ENCODE results near the gene MYMK. TPM values are rescaled to one million over a fixed set of nuclear protein-coding genes. Genes with fewer than 3 reads are reported as not detected.
A peak's percentile ranks its signal among the peaks of the same experiment; 100 is the strongest.

Gene MYMK
- total and polyA plus RNA-seq, 2 of the 4 experiments (the other 2 are of a cell fraction): not detected

- dilution Hi-C loops (cut with HindIII; ENCODE audit: low sequenced_read_pairs, unreplicated experiment) (no loop called here), intact Hi-C loops (cut with micrococcal nuclease) (no loop called here), in situ Hi-C loops (cut with MboI; ENCODE audit: low sequenced_read_pairs) (loop anchor here (10.0 kb wide), 2 partner anchors 200 to 460 kb away; partner anchors contain the start of genes SARDH and VAV2)
- no peak for TF ChIP-seq CTCF (conservative IDR thresholded peaks at IDR 0.05; ENCODE audit: low read depth, low read length)
- no peak for TF ChIP-seq POLR2A (IDR thresholded peaks at IDR 0.05; ENCODE audit: low read depth, low read length)
- peak; percentile 45 for TF ChIP-seq BHLHE40 (IDR thresholded peaks at IDR 0.05; ENCODE audit: low read depth, low read length)
- TF ChIP-seq MAZ (IDR thresholded peaks at IDR 0.05; ENCODE audit: borderline replicate concordance, low read depth, low read length): peak; percentile 73; the same call in 1 of the 2 replicates
- no peak for TF ChIP-seq CHD1 (IDR thresholded peaks at IDR 0.05; ENCODE audit: low read depth, low read length)
- TF ChIP-seq USF2 (IDR thresholded peaks at IDR 0.05; ENCODE audit: low read depth, low read length): no peak
- no peak for TF ChIP-seq SMC3 (IDR thresholded peaks at IDR 0.05; ENCODE audit: low read depth, low read length)
- TF ChIP-seq CEBPB (IDR thresholded peaks at IDR 0.05; ENCODE audit: low read depth, low read length): no peak
- no peak within 1 kb of the TSS for H4K5ac ChIP-seq (ENCODE audit: low read depth, low read length)
- H4K20me1 ChIP-seq (ENCODE audit: insufficient read depth, low read length): peaks cover 5% of the 10 kb centered on the region; the same call in 1 of the 2 replicates
- no TSS peak for BruUV-seq (replicated peaks)
- no peak within 1 kb of the TSS for H4K91ac ChIP-seq (ENCODE audit: insufficient read depth, low read depth, low read length)
- no peak within 1 kb of the TSS for H3K27ac ChIP-seq (ENCODE audit: insufficient read depth, low read length)
- peaks cover 1% of the 10 kb centered on the region; the same call in 1 of the 2 replicates for H3K4me1 ChIP-seq (ENCODE audit: control insufficient read depth, insufficient read depth, low read length)
- H2AK9ac ChIP-seq (replicated peaks; ENCODE audit: low read depth, low read length, poor library complexity): peak within 1 kb of the TSS; percentile 79
- no peak within 1 kb of the TSS for H3K9ac ChIP-seq (ENCODE audit: low read depth, low read length)
- H2AK5ac ChIP-seq (ENCODE audit: low read depth, low read length): no peak within 1 kb of the TSS
- no peak within 1 kb of the TSS for H2BK20ac ChIP-seq (ENCODE audit: low read depth, low read length)
- CTCF ChIA-PET: interaction anchor here (1.1 kb wide), 1 partner anchor 460 kb away, joined by 3 read pairs; no protein-coding TSS in a partner anchor
- peak within 1 kb of the TSS; percentile 57 for H2AFZ ChIP-seq (replicated peaks; ENCODE audit: low read length, poor library complexity)
- no peak within 1 kb of the TSS for H4K8ac ChIP-seq (ENCODE audit: low read depth in 2 of 2, low read length in 2 of 2)
- no peak within 1 kb of the TSS for H2BK120ac ChIP-seq (ENCODE audit: low read depth, low read length)
- H3K4me3 ChIP-seq (ENCODE audit: insufficient read depth, low read depth, low read length): no peak within 1 kb of the TSS
- no peaks in the 10 kb centered on the region for H3K36me3 ChIP-seq (ENCODE audit: control insufficient read depth, insufficient read depth, low read length)
- H3K79me1 ChIP-seq (ENCODE audit: low read depth in 1 of 2, low read length in 2 of 2): no peaks in the 10 kb centered on the region
- peaks cover 58% of the 10 kb centered on the region for H3K27me3 ChIP-seq (ENCODE audit: control insufficient read depth, insufficient read depth, low read length)
- ATAC-seq (ENCODE audit: low read depth) (peak; percentile 88), DNase-seq (peak; percentile 56)
- H3K9me3 ChIP-seq (ENCODE audit: control insufficient read depth, insufficient read depth, low read length): no peaks in the 10 kb centered on the region
- H2BK5ac ChIP-seq (ENCODE audit: low read depth, low read length, poor library complexity, severe bottlenecking): no peak within 1 kb of the TSS
- H2BK15ac ChIP-seq (ENCODE audit: low read depth, low read length): no peak within 1 kb of the TSS
- H3K18ac ChIP-seq (ENCODE audit: low read depth, low read length): no peak within 1 kb of the TSS
- no peak within 1 kb of the TSS for H3K4ac ChIP-seq (ENCODE audit: low read depth, low read length)
- no peaks in the 10 kb centered on the region for H3K9me1 ChIP-seq (ENCODE audit: insufficient read depth, low read length)
- no peak within 1 kb of the TSS for H3K14ac ChIP-seq (replicated peaks; ENCODE audit: low read depth, low read length)
- no peak within 1 kb of the TSS for H3K23ac ChIP-seq (ENCODE audit: low read depth, low read length)
- POLR2A ChIA-PET (ENCODE audit: unreplicated experiment): no interaction called here
- H3K4me2 ChIP-seq (ENCODE audit: low read depth, low read length): no peak within 1 kb of the TSS; the same call in 1 of the 2 replicates
- H3K56ac ChIP-seq (ENCODE audit: extremely low read depth, insufficient read depth, low read length): no peak within 1 kb of the TSS
- WGBS, 2 experiments (ENCODE audit: extremely low coverage in 2 of 2, insufficient read length in 1 of 2): 5% methylated on average over 8 of the region's 70 CpGs; no CpG with 5 or more reads in 1 of the 2 experiments
Observed at GRCh38 chr9:133534346-133535291, 9.9 kb upstream of the MYMK start, which contains the start of gene ADAMTSL2. Gene ADAMTSL2, plus strand, starts transcription at chr9:133534704. Its CDS starts 2,009 bp downstream, at chr9:133536713.
